MM.1S (cell line): ENCODE data around the gene TPH2.

Source experiments
- EZH2phosphoT487 ChIP-seq: fragments of 300-600 bp; sonication (generic); IDR thresholded peaks from 2 replicates; pipeline ENCODE4 v1.6.1; 2018; ENCODE audit warnings: antibody characterized with exemption, low read length
- TF ChIP-seq, protein P1 (sequence below): fragments of 300-600 bp; sonication (generic); IDR thresholded peaks from 2 replicates; pipeline ENCODE4 v1.5.1; 2016; ENCODE audit warnings: antibody characterized with exemption, low read length, mixed read lengths

DNA sequence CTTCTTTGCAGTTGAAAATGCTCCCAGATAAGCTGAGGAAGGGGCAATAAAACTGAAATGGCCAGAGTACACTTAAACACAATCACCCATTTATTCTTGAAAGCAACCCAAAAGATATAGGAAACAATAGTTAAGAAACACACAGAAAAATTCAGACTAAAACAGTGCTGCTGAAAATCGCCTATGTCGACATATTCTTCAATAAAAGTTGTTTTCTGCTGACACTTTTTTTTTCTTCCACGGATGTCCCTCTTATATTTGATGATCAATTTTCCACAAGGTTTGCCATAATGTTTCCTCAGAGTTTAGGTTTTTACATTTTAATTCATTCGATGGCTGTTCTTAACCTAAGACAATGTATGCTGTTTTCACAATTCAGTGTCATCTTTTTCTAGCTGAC is 74.2 kb downstream of the TPH2 start:
- TF ChIP-seq, protein P1, sequence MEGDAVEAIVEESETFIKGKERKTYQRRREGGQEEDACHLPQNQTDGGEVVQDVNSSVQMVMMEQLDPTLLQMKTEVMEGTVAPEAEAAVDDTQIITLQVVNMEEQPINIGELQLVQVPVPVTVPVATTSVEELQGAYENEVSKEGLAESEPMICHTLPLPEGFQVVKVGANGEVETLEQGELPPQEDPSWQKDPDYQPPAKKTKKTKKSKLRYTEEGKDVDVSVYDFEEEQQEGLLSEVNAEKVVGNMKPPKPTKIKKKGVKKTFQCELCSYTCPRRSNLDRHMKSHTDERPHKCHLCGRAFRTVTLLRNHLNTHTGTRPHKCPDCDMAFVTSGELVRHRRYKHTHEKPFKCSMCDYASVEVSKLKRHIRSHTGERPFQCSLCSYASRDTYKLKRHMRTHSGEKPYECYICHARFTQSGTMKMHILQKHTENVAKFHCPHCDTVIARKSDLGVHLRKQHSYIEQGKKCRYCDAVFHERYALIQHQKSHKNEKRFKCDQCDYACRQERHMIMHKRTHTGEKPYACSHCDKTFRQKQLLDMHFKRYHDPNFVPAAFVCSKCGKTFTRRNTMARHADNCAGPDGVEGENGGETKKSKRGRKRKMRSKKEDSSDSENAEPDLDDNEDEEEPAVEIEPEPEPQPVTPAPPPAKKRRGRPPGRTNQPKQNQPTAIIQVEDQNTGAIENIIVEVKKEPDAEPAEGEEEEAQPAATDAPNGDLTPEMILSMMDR, result no peak
- TF ChIP-seq EZH2phosphoT487, result no peak
